TTC549 (cell line): ENCODE measurements around the gene IPPK.
"Not testable (repeated sequence)": the region's sequence is repeated elsewhere in the genome, so short reads cannot be mapped to it uniquely, and the experiment has no call there.

Source experiments
- FAIRE-seq: peaks from 2 replicates; lab custom pipeline; 2012; peaks lifted over from hg19 to GRCh38; lab: Jason Lieb, UNC

The IPPK gene

GRCh38 chr9:92613268-92614122 lies 56.4 kb downstream of the IPPK start:
- no peak for FAIRE-seq

GRCh38 chr9:92612816-92613215 lies 57.1 kb downstream of the IPPK start:
- FAIRE-seq = no peak

GRCh38 chr9:92612292-92612691 lies 57.6 kb downstream of the IPPK start:
- FAIRE-seq = no peak

GRCh38 chr9:92611621-92612285 lies 58.2 kb downstream of the IPPK start:
- no peak for FAIRE-seq

GRCh38 chr9:92610470-92611420 lies 59.2 kb downstream of the IPPK start:
- no peak for FAIRE-seq

- no peak for FAIRE-seq
Measured at GRCh38 chr9:92608909-92609445, 61.0 kb downstream of the IPPK start.

GRCh38 chr9:92608241-92608908 lies 61.6 kb downstream of the IPPK start:
- FAIRE-seq = no peak

GRCh38 chr9:92607773-92608172 lies 62.2 kb downstream of the IPPK start:
- no peak for FAIRE-seq

- no peak for FAIRE-seq
Measured at GRCh38 chr9:92607088-92607487, 62.8 kb downstream of the IPPK start.

GRCh38 chr9:92605224-92605623 lies 64.7 kb downstream of the IPPK start:
- no peak for FAIRE-seq

- FAIRE-seq = no peak
Measured at GRCh38 chr9:92603990-92604389, 65.9 kb downstream of the IPPK start.

GRCh38 chr9:92603100-92603499 lies 66.8 kb downstream of the IPPK start:
- no peak for FAIRE-seq

- no peak for FAIRE-seq
Measured at GRCh38 chr9:92602413-92602812, 67.5 kb downstream of the IPPK start.

GRCh38 chr9:92601451-92601850 lies 68.5 kb downstream of the IPPK start:
- no peak for FAIRE-seq

- FAIRE-seq = no peak
Measured at GRCh38 chr9:92600462-92601261, 69.3 kb downstream of the IPPK start.

GRCh38 chr9:92599938-92600461 lies 69.9 kb downstream of the IPPK start:
- no peak for FAIRE-seq

GRCh38 chr9:92598382-92598781 lies 71.5 kb downstream of the IPPK start:
- no peak for FAIRE-seq

- no peak for FAIRE-seq
Measured at GRCh38 chr9:92595930-92596329, 74.0 kb downstream of the IPPK start.

- not testable (repeated sequence) for FAIRE-seq
Measured at GRCh38 chr9:92595075-92595474, 74.9 kb downstream of the IPPK start.
